Tibial artery (tissue), 4 donors: ENCODE measurements around the gene ZNF106.

Source experiments
- DNase-seq, 2 donors: peaks; one replicate each; pipeline ENCODE4 v3.0.0-alpha.2; 2019
- H3K27ac ChIP-seq, 2 donors: fragments of 200-600 bp; sonication (generic) in 1 of 2; 1 replicate in 1 of 2; 2 replicates in 1 of 2; pipeline ENCODE4 v1.5.1; 2018 to 2019; ENCODE audit warnings: mild to moderate bottlenecking in 1 of 2
- H3K27me3 ChIP-seq, 2 donors: fragments of 200-600 bp; sonication (generic) in 1 of 2; one replicate each; pipeline versions ENCODE4 v1.5.1 to v1.6.0; 2016 to 2019
- H3K36me3 ChIP-seq, 3 donors: fragments of 200-600 bp; sonication (generic) in 2 of 3; one replicate each; pipeline ENCODE4 v1.5.1; 2016 to 2019; ENCODE audit warnings: mild to moderate bottlenecking in 2 of 3
- H3K4me1 ChIP-seq, 4 donors: fragments of 200-600 bp; sonication (generic) in 2 of 4; 1 replicate in 3 of 4; 2 replicates in 1 of 4; pipeline ENCODE4 v1.5.1; 2016 to 2019
- H3K4me3 ChIP-seq, 2 donors: fragments of 200-600 bp; sonication (generic) in 1 of 2; 1 replicate in 1 of 2; 2 replicates in 1 of 2; pipeline ENCODE4 v1.5.1; 2018 to 2019; ENCODE audit warnings: mild to moderate bottlenecking in 2 of 2
- H3K9me3 ChIP-seq, 3 donors: fragments of 200-600 bp; sonication (generic) in 1 of 3; one replicate each; pipeline ENCODE4 v1.5.1; 2016 to 2019
- intact Hi-C: fragments of 100-400 bp; cut with DNase I; formaldehyde crosslinking; loops from one replicate; pipeline ENCODE4 v1.15.0; 2023; ENCODE audit warnings: low total_unique reads
- TF ChIP-seq, protein P1 (sequence below), 2 experiments: fragments of 200-600 bp in 1 of 2; fragments of 450-650 bp in 1 of 2; IDR thresholded peaks; one replicate each; pipeline ENCODE4 v1.5.1; 2017 to 2019; ENCODE audit warnings: antibody characterized with exemption in 2 of 2, mild to moderate bottlenecking in 1 of 2, moderate library complexity in 1 of 2

The ZNF106 gene

DNA sequence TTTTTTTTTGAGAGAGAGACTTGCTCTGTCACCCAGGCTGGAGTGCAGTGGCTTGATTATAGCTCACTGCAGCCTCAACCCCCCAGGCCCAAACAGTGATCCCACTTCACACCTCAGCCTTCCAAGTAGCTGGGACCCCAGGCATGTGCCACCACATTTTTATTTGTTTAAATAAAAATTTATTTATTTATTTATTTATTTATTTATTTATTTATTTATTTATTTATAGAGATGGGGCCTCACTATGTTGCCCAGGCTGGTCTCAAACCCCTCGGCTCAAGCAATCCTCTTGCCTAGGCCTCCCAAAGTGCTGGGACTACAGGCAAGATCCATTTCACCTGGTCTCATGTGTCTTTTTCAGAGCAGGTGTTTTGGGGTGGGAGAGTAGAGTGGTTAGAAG, 116.1 kb downstream of the ZNF106 start:
- H3K4me3 ChIP-seq, result no peak overlapping the region
- H3K27me3 ChIP-seq, result no peaks in the 10 kb centered on the region
- no peak overlapping the region for H3K27ac ChIP-seq
- no peaks in the 10 kb centered on the region for H3K36me3 ChIP-seq
- no peak for DNase-seq
- TF ChIP-seq, protein P1, sequence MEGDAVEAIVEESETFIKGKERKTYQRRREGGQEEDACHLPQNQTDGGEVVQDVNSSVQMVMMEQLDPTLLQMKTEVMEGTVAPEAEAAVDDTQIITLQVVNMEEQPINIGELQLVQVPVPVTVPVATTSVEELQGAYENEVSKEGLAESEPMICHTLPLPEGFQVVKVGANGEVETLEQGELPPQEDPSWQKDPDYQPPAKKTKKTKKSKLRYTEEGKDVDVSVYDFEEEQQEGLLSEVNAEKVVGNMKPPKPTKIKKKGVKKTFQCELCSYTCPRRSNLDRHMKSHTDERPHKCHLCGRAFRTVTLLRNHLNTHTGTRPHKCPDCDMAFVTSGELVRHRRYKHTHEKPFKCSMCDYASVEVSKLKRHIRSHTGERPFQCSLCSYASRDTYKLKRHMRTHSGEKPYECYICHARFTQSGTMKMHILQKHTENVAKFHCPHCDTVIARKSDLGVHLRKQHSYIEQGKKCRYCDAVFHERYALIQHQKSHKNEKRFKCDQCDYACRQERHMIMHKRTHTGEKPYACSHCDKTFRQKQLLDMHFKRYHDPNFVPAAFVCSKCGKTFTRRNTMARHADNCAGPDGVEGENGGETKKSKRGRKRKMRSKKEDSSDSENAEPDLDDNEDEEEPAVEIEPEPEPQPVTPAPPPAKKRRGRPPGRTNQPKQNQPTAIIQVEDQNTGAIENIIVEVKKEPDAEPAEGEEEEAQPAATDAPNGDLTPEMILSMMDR (IDR thresholded peaks at IDR 0.05), result no peak
- no peaks in the 10 kb centered on the region for H3K9me3 ChIP-seq
- no peaks in the 10 kb centered on the region for H3K4me1 ChIP-seq
- intact Hi-C loops, result no loop called here

DNA sequence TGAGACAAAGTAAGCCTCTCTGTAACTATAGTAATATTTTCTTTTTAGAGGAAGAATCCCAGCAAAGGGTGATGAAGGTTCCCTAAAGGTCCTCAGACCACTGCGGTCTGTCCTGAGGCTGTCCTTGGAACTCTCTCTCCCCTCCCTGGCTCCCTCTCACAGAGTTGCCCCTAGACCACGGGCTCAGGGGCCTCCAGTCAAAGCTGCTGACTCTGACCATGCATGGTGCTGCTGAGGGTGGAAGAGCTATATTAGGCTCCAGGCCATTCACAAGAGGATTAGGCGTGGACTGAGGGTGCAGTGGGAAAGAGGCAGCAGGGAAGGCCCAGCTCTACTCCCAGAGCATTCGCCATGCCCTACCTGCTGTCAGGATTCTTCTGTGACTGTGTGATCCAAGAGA, 117.0 kb downstream of the ZNF106 start:
- TF ChIP-seq, protein P1 (IDR thresholded peaks at IDR 0.05), result no peak
- no peaks in the 10 kb centered on the region for H3K36me3 ChIP-seq
- intact Hi-C loops, result no loop called here
- H3K27ac ChIP-seq, result no peak overlapping the region
- no peaks in the 10 kb centered on the region for H3K27me3 ChIP-seq
- no peaks in the 10 kb centered on the region for H3K4me1 ChIP-seq
- H3K4me3 ChIP-seq, result no peak overlapping the region
- DNase-seq, result no peak
- no peaks in the 10 kb centered on the region for H3K9me3 ChIP-seq

DNA sequence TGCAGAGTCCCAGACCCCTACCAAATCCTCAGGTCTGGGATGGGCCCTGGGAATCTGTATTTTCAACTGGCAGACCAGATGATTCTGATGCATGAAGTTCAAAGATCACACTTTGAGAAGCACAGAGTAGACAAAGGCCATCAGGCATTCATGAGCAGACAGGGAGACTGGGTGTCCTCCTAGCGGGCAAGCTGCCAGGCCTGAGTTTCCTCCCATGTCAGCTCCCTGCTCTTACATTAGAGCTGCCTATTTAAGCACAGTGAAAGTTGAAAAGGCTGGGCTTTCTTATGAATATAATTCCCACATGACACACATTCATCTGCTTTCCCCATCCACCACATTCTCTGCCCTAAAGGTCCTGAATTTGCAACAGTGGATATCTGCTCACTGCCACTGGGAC, 117.7 kb downstream of the ZNF106 start:
- Histone ChIP-seq H3K4me1 (no peaks in the 10 kb centered on the region), H3K27ac (no peak overlapping the region), H3K9me3 (no peaks in the 10 kb centered on the region), H3K36me3 (no peaks in the 10 kb centered on the region), H3K4me3 (no peak overlapping the region), H3K27me3 (no peaks in the 10 kb centered on the region)
- no peak for DNase-seq
- TF ChIP-seq, protein P1 (IDR thresholded peaks at IDR 0.05), result no peak
- intact Hi-C loops, result no loop called here

DNA sequence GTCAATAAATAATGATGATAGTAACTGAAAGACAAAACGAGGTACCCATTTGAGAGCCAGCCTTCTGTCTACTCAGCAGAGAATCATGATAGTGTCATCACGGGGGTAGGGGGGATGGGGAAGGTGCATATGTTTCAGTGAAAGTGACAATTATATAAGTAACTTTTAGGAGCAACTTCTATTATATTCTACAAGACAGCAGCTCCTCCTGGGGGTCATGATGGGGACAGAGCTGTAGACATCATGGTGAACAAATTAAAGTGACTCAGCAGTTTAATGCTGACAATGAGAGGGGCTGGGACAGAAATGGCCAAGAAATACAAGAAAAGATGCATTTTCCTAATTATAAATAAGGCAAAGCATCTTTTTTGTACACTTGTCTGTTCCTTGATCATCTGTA, 119.8 kb downstream of the ZNF106 start:
- DNase-seq, result no peak
- Histone ChIP-seq H3K27me3 (no peaks in the 10 kb centered on the region), H3K4me1 (no peaks in the 10 kb centered on the region), H3K36me3 (no peaks in the 10 kb centered on the region), H3K27ac (no peak overlapping the region), H3K4me3 (no peak overlapping the region), H3K9me3 (no peaks in the 10 kb centered on the region)
- TF ChIP-seq, protein P1 (IDR thresholded peaks at IDR 0.05), result no peak
- intact Hi-C loops, result no loop called here

DNA sequence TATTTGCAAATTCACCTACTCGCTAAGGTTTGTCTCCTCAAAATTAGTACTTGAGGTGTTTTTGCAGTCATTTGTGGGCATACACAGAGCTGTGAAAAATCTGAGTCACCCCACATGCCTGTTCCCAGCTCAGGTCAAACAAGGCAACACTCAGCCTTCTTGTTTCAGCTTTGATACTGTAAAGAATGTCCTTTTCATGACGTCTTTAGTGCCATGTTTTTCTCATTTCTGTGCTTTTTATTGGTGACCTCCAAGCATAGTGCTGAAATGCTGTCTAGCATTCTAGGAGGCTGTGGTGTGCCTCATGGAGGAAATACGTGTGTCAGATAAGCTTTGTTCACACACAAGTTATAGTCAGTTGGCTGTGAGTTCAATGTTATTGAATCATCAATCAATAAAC, 122.8 kb downstream of the ZNF106 start:
- Histone ChIP-seq H3K4me1 (no peaks in the 10 kb centered on the region), H3K9me3 (no peaks in the 10 kb centered on the region), H3K27ac (no peak overlapping the region), H3K4me3 (no peak overlapping the region), H3K36me3 (no peaks in the 10 kb centered on the region), H3K27me3 (no peaks in the 10 kb centered on the region)
- intact Hi-C loops, result no loop called here
- TF ChIP-seq, protein P1 (IDR thresholded peaks at IDR 0.05), result no peak
- DNase-seq, result no peak

DNA sequence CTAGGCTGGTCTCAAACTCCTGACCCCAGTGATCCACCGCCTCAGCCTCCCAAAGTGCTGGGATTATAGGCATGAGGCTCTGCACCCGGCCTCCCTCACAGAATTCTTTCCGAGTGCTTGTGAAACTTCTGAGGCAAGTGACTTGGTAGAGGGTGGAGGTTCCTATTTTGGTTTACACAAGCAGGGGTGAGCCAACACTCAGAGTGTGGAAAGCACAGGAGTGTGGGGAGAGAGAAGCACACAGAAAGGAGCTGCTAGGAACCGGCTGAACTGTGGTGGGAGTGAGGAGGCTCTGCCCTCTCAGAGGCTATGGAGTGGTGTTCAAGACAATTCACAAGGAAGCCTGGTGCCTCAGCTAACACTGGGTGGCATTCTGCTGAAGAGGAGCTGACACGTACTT, 123.9 kb downstream of the ZNF106 start:
- intact Hi-C loops, result no loop called here
- Histone ChIP-seq H3K36me3 (peaks cover 0 to 7% (median 0%) of the 10 kb centered on the region in 3 donors), H3K9me3 (no peaks in the 10 kb centered on the region), H3K27me3 (no peaks in the 10 kb centered on the region), H3K4me3 (no peak overlapping the region), H3K27ac (no peak overlapping the region), H3K4me1 (no peaks in the 10 kb centered on the region)
- TF ChIP-seq, protein P1 (IDR thresholded peaks at IDR 0.05), result no peak
- DNase-seq, result no peak
